GM23248 (cell line): ENCODE results near the gene ELMO1.

Source experiments
- EZH2 ChIP-seq: fragments of 200-600 bp; sonication (generic); IDR thresholded peaks from 2 replicates; pipeline ENCODE4 v1.6.1; 2018; ENCODE audit warnings: antibody characterized with exemption, mild to moderate bottlenecking; ENCODE audit not compliant: insufficient read depth, poor library complexity, severe bottlenecking
- EZH2phosphoT487 ChIP-seq: fragments of 200-600 bp; sonication (generic); IDR thresholded peaks from 2 replicates; pipeline ENCODE4 v1.6.1; 2018; ENCODE audit warnings: antibody characterized with exemption, moderate library complexity, mild to moderate bottlenecking, low read depth; ENCODE audit not compliant: insufficient read depth

GRCh38 chr7:36862771-36863261 lies 585.8 kb downstream of the ELMO1 start:
- TF ChIP-seq EZH2 (no peak), EZH2phosphoT487 (no peak)
